ENCODE measurements around the gene SWT1. TPM values are rescaled to one million over a fixed set of nuclear protein-coding genes. Genes with fewer than 3 reads are reported as not detected.
A peak's percentile ranks its signal among the peaks of the same experiment; 100 is the strongest.

SWT1 gene
- total RNA-seq = 4.6 and 6.7 TPM in 2 replicates
- polyA plus RNA-seq (2012) = 1.4 TPM

GRCh38 chr1:185156854-185157598 is at the start of gene SWT1, which contains the start of gene TRMT1L:
TSS of gene SWT1 (plus strand) at chr1:185157167. CDS start at chr1:185160842, 3,675 bp downstream.
TSS of gene TRMT1L (minus strand) at chr1:185156953. CDS start at chr1:185156712, 241 bp downstream.
- DNase-seq (ENCODE audit: low read depth) = peak; percentile 100

- DNase-seq (ENCODE audit: low read depth) = peak; percentile 6
Measured at GRCh38 chr1:185108321-185108720, 48.6 kb upstream of the SWT1 start.

- no peak for DNase-seq (ENCODE audit: low read depth)
Measured at GRCh38 chr1:185110145-185110544, 46.8 kb upstream of the SWT1 start.

- no peak for DNase-seq (ENCODE audit: low read depth)
Measured at GRCh38 chr1:185111873-185112272, 45.1 kb upstream of the SWT1 start.

GRCh38 chr1:185112356-185112755 is 44.6 kb upstream of the SWT1 start:
- DNase-seq (ENCODE audit: low read depth) = no peak

GRCh38 chr1:185129708-185130107 is 27.3 kb upstream of the SWT1 start:
- DNase-seq (ENCODE audit: low read depth) = no peak

- no peak for DNase-seq (ENCODE audit: low read depth)
Measured at GRCh38 chr1:185132534-185132933, 24.4 kb upstream of the SWT1 start.

GRCh38 chr1:185137896-185138545 is 18.9 kb upstream of the SWT1 start:
- DNase-seq (ENCODE audit: low read depth) = no peak

- no peak for DNase-seq (ENCODE audit: low read depth)
Measured at GRCh38 chr1:185139246-185139645, 17.7 kb upstream of the SWT1 start.

- DNase-seq (ENCODE audit: low read depth) = no peak
Measured at GRCh38 chr1:185144233-185144632, 12.7 kb upstream of the SWT1 start.

GRCh38 chr1:185151215-185151614 is 5.8 kb upstream of the SWT1 start:
- DNase-seq (ENCODE audit: low read depth) = no peak

GRCh38 chr1:185152187-185152767 is 4.7 kb upstream of the SWT1 start:
- peak; percentile 15 for DNase-seq (ENCODE audit: low read depth)

- no peak for DNase-seq (ENCODE audit: low read depth)
Measured at GRCh38 chr1:185154912-185155513, 2.0 kb upstream of the SWT1 start.

- no peak for DNase-seq (ENCODE audit: low read depth)
Measured at GRCh38 chr1:185155600-185156287, 1.2 kb upstream of the SWT1 start.

- no peak for DNase-seq (ENCODE audit: low read depth)
Measured at GRCh38 chr1:185156288-185156853, 596 bp upstream of the SWT1 start.

GRCh38 chr1:185157599-185158412 is 839 bp downstream of the SWT1 start:
- peak; percentile 14 for DNase-seq (ENCODE audit: low read depth)

GRCh38 chr1:185158800-185159199 is 1.8 kb downstream of the SWT1 start:
- DNase-seq (ENCODE audit: low read depth) = peak; percentile 3

GRCh38 chr1:185159966-185160365 is 3.0 kb downstream of the SWT1 start:
- DNase-seq (ENCODE audit: low read depth) = peak; percentile 18

- DNase-seq (ENCODE audit: low read depth) = no peak
Measured at GRCh38 chr1:185162491-185162890, 5.5 kb downstream of the SWT1 start.

GRCh38 chr1:185166106-185166505 is 9.1 kb downstream of the SWT1 start:
- DNase-seq (ENCODE audit: low read depth) = no peak
